Transverse colon (tissue), 3 donors: ENCODE measurements around the gene TRUB1.

ENCODE experiments used
- EP300 ChIP-seq: sonication (generic); formaldehyde crosslinking; IDR thresholded peaks from one replicate; pipeline ENCODE4 v1.6.1; 2017; ENCODE audit warnings: antibody characterized with exemption, low read depth
- POLR2A ChIP-seq: fragments of 450-650 bp; IDR thresholded peaks from one replicate; pipeline ENCODE4 v1.6.1; 2016; ENCODE audit warnings: antibody characterized with exemption, mild to moderate bottlenecking, moderate library complexity
- TF ChIP-seq, protein P1 (sequence below), 5 experiments: fragments of 200-600 bp in 3 of 5; fragments of 450-650 bp in 2 of 5; sonication (generic) in 3 of 5; IDR thresholded peaks; 1 replicate in 2 of 5; 2 replicates in 3 of 5; pipeline ENCODE4 v1.5.1; 2016 to 2017; ENCODE audit warnings: antibody characterized with exemption in 5 of 5, inconsistent platforms in 3 of 5, mild to moderate bottlenecking in 2 of 5, moderate library complexity in 1 of 5

DNA sequence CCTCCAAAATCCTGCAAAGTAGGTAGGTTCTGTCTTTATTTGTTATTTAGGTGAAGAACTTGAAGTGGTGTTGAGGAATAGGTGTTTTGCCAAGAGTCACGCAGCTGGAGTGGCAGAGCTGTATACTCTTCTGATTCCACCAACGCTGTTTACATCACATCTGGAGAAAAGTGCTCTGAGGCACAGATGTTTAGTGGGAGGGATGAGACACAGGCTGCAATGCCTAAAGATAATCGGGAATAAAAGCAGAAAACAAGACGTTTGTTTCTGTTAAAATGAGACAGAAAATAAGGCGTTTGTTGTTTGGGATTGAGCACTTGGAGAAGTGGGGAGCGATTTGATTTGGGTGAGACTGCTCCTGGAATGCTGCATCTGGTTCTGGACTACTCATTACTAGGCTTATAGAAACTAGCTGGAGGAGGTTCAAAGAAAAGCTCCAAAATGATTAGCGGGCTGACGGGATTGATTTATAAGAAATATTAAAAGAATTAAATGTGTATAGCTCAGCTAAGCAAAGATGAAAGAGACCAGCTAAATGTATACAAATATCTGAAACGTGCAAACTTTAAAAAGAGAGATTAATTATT lies 54.3 kb downstream of the TRUB1 start:
- TF ChIP-seq, protein P1, sequence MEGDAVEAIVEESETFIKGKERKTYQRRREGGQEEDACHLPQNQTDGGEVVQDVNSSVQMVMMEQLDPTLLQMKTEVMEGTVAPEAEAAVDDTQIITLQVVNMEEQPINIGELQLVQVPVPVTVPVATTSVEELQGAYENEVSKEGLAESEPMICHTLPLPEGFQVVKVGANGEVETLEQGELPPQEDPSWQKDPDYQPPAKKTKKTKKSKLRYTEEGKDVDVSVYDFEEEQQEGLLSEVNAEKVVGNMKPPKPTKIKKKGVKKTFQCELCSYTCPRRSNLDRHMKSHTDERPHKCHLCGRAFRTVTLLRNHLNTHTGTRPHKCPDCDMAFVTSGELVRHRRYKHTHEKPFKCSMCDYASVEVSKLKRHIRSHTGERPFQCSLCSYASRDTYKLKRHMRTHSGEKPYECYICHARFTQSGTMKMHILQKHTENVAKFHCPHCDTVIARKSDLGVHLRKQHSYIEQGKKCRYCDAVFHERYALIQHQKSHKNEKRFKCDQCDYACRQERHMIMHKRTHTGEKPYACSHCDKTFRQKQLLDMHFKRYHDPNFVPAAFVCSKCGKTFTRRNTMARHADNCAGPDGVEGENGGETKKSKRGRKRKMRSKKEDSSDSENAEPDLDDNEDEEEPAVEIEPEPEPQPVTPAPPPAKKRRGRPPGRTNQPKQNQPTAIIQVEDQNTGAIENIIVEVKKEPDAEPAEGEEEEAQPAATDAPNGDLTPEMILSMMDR (IDR thresholded peaks at IDR 0.05), result no peak
- TF ChIP-seq POLR2A (no peak), EP300 (no peak)
